GM21529 (cell line): ENCODE results near the gene PRKAG3.
"Not testable (repeated sequence)": the region's sequence is repeated elsewhere in the genome, so short reads cannot be mapped to it uniquely, and the experiment has no call there.

Experiments used
- ATAC-seq: cut with Tn5 transposase; IDR thresholded peaks from one replicate; pipeline ENCODE4 v1.9.1; 2021; ENCODE audit not compliant: unreplicated experiment

The PRKAG3 gene

GRCh38 chr2:218844334-218844733 is 12.7 kb upstream of the PRKAG3 start:
- ATAC-seq: not testable (repeated sequence)

- ATAC-seq: no peak
Observed at GRCh38 chr2:218839888-218840287, 8.3 kb upstream of the PRKAG3 start.

DNA sequence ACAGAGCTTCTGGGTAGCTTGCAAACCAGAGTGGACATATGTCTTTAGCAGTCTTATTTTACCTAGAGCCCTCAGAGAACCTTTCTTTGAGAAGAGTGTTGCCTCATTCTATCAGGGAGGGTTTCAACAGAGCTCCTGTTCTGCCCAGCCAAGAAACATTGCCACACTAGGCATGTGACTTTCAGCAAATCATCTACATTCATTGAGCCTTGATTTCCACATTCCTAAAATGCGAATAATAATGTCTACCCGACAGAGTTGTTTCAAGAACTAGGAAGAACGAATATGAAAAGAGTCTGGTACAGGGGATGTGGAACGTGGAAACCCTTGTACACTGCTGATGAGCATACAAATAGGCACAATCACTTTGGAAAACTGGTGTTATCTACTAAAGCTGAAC is 7.8 kb upstream of the PRKAG3 start:
- ATAC-seq: no peak

GRCh38 chr2:218837495-218837894 is 5.9 kb upstream of the PRKAG3 start:
- no peak for ATAC-seq

DNA sequence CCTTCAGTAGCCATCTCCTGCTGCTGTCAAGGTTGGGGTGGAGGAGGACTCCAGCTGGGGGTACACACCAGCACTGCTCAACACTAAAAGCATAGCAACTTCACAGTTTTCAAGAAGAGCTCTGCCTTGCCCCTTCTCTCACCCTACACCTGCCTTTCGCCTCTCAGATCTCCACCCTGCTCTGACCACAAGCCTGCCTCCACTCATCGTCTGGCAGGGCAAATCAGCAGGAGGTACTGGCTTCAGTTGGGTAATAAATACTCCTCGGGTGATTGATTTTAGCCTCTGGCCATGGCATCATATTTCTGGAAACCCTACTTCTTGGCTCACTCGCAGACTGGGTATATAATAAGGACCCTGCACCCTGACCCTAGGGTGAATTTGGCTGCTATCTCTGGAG is 3.1 kb upstream of the PRKAG3 start:
- ATAC-seq: no peak

GRCh38 chr2:218833023-218833609 is 1.5 kb upstream of the PRKAG3 start:
- ATAC-seq: no peak

GRCh38 chr2:218832520-218832919 is 917 bp upstream of the PRKAG3 start:
- ATAC-seq: no peak

DNA sequence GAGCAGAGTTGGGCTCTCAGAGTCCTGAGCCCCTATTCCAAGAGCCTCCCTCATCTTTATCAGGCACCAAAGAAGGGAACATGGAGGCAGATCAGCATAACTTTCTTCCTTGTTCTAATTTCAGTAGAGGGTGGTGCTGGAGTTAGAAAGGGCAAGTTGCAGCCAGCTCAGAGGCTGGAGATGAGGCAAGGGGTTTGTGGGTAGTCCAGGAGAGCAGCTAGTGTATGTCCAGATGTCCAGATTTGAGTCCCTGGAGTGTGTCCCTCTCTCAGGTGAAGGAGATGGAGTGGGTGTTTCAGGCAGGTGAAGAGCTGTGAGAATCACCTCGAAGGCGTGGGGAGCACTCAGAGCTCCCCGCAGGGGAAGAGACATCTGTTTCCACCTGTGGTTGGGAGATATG is 478 bp upstream of the PRKAG3 start:
- no peak for ATAC-seq

DNA sequence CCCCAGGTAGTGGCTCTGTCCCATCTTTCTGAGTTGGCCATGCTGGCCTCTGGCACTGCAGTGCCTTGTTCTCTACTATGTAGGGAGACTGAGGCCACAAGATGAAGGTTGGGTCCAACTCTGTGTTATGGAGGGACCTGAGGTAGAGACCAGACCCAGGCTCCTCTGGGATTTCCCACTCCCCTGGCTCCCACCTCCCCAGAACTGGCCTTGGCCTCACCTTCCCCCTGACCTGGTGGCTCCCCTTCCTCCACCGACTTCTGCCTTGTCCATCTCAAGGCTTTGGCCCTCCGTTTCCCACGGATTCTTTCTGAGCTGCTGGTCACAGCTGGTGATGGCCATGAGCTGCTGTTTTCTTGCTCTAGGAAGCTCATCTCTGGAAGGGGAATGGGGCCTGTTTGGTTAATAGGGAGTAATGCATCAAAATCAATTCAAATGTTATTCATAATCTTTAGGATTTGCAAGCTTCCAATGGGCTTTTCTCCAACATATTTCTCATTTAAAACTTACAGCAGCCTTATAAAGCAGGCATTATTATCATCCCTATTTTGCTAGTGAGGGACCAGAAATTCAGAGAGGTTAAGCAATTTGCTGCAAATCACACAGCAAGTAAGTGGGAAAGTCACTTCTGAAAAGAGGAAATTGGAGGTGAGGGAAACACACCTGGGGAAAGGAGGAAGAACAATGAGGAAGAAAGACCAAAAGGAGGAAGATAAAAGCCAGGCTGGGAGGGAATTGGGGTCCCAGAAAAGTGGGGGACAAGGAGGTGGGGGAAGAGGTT is 887 bp downstream of the PRKAG3 start:
- no peak for ATAC-seq

DNA sequence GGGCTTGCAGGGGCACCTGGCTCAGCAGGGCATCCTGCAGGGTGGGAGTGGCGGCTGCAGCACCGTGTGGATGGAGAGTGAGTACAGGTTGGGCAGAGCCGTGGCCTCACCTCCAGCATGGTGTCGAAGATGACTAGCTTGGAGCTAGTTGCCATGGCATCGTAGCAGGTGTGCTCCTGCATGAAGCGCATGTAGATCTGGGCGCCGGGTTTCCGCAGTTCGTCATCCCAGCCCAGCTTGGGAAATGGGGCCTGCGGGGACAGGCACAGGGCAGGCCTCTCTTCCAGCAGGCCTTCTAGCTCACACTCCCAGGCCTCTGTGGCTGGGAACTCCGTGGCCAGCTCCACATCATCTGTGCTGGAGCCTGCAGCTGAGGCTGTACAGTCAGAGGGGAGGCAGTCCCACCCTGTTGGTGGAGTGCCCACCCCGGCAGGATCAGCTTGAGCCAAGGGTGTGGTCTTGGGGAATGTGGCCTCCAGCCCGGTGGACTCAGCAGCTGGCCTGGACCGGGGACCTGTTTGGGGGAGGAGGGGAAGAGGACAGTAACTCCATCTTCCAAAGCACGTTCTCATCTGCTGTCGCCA is 1.6 kb downstream of the PRKAG3 start:
- ATAC-seq: no peak

DNA sequence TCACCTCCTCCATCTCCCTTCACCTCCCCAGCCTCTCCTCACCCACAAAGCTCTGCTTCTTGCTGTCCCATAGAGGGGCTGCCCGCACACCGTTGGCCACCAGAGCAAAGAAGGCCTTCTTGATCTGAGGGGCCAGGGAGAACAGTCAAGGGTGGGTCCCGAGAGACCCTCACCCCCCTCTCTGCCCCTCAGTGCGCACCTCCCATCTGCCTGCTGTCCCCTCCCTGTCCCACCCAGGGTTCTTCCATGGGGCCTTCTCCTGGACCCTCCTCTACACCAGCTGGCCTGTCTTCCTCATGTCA is 3.2 kb downstream of the PRKAG3 start:
- ATAC-seq: no peak

DNA sequence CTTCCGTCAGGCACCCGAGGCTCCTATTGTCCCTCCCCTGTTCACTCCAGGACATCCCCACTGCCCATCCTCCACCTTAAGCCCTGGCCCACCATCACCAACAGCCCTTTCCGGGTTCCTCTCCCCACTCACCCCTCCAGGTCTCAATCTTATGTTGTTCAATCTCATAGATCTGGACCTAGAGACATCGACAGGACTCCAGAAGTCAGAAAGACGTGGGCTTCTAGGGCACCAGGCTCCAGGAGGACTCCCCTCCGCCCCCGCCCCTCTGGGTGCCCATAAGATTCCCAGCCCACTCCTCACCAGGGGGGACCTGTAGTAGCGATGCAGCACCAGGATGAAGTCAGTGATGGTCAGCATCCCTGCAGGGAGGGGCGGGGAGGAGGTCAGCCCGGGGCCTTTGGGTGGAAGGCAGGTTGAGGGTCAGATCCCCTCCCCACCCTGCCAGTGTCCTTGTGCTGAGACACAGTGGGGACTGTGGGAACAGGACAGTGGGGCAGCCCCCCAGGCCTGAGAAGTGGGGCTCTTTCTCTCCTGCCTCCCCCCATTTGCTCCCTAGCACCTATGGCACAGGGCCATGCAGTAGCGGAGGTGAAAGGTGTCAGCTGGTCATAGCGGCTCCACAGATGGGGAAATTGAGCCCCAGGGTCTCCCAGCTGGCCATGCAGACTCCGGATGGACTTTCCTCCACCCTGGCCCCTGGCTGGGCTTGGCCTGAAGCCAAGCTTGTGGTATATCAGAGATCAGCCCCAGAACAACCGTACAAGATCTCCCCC is 3.7 kb downstream of the PRKAG3 start:
- no peak for ATAC-seq

- ATAC-seq: no peak
Observed at GRCh38 chr2:218826791-218827190, 4.8 kb downstream of the PRKAG3 start.

DNA sequence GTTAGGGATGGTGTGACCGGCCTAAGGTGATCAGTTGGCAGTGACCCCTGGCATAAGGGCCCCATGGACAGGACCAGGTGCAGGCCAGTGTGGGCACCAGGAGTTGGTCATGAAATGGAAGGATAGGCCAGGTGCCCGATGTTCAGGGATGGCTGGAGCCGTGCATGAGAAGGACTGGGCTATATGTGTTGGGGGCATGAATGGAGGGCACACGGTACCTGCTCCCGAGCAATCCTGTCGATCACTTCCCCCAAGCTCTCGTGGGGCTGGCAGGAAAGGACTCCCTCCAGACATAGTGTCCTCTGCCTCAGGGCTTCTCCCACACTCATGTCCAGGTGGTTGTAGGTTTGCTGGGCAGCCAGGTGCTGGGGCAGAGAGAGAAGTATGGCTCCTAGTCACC is 7.6 kb downstream of the PRKAG3 start:
- ATAC-seq: no peak

DNA sequence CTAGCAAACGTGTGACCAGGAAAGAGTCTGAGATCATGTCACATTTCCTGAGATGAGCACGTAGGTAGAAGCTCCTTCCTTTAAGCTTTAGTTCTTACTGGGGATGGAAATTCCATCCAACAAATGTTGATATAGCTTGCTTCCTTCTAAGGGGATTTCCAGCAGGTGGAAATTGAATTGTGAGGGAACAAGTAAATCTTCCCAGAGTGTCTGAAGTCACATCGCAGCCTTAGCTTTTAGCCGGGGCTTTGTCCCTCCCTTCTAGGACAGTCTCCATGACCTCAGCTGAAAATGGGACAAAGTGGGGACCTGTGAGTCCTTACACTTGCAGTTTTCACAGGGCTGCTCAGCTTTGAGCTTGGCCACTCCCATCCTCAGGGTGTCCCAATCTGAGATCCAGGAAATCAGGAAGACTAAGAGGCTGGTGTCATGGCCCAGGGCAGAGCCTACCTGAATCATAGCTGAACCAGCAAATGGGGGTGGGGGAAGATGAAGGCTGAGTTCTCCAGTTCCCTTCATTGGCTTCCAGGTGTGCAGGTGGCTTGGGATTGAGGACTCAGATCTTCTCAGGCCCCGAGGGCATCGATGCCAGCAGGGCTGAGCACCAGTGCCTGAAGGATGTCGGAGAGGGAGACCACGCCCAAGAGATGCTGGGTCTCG is 8.3 kb downstream of the PRKAG3 start:
- no peak for ATAC-seq

DNA sequence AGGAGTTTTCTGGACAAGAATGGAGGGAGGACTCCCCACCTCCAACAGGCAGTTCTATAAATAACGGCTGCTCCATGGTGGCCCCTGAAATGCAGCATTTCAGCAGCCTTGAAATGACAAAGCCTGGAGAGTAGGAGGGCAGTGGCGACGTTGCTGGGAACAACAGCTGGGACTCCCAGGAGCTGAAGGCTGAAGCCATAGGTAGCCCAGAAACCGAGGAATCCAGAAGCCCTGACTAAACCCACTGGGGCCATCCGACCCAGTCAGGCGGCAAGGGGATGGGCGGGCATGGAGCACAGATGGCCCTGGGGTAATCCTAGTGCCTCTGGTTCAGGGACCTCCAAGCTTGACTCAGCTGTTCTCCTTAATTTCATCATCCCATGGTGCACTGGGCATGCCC is 9.0 kb downstream of the PRKAG3 start:
- no peak for ATAC-seq

DNA sequence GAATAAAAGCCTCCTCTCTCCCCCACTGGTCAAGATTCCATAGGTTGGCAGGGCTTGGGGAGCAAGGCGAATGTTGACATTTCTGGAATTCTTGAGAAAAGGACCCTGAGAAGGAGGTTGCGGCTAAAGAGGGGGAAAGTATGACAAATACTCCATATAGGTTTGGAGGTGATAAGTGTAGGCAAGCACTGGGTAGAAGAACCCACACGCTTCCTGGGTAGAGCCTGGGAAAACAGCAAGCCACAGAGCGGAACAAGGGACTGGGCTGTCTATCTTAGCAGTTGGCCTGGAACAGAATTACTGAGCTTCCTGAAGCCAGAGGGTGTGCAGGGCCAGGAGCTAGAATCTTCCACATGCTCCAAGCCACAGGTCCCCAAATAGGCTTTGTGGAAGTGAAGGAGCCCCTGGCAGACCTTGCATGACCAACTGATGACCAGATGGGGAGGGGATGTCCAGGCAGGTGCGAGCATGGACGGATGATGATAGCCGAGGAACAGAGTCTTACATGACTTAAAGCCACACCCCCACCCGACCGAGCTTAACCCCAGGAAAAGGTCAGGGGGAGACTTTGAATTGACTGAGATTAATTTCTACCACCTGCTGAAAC is 9.9 kb downstream of the PRKAG3 start:
- no peak for ATAC-seq

GRCh38 chr2:218820746-218821369 is 10.7 kb downstream of the PRKAG3 start:
- no peak for ATAC-seq

DNA sequence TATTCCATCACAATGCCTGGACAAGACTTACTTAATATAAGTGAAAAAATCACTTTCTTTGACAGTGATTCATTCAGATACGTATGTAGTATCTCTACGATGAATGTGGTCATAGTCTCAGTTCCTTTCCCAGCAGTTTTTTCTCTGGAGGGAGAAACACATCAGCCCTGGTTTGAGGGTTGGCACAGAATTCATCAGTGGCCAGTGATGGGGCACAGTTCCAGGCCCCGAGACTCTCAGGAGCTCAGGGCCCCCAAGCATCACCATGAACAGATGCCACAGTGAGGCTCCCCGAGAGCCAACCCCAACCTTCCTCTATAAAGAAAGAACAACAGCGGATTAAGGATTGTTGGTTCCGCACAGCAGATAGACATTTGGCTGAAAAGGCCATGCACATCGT is 12.5 kb downstream of the PRKAG3 start:
- ATAC-seq: no peak

- no peak for ATAC-seq
Observed at GRCh38 chr2:218816561-218817011, 15.0 kb downstream of the PRKAG3 start.
